Breast epithelium (tissue), 4 donors: ENCODE results near the gene BOK. TPM values are rescaled to one million over a fixed set of nuclear protein-coding genes. Genes with fewer than 3 reads are reported as not detected.

ENCODE experiments used
- DNase-seq, 2 donors: peaks; one replicate each; pipeline ENCODE4 v3.0.0-alpha.2; 2019; ENCODE audit warnings: low spot score in 2 of 2
- H3K27ac ChIP-seq, 2 donors: fragments of 200-600 bp; sonication (generic) in 1 of 2; one replicate each; pipeline ENCODE4 v1.5.1; 2016 to 2019; ENCODE audit warnings: mild to moderate bottlenecking in 1 of 2
- H3K27me3 ChIP-seq, 2 donors: fragments of 200-600 bp; sonication (generic) in 1 of 2; one replicate each; pipeline versions ENCODE4 v1.5.1 to v1.6.0; 2017 to 2019; ENCODE audit warnings: control low read depth in 1 of 2, mild to moderate bottlenecking in 1 of 2
- H3K36me3 ChIP-seq: fragments of 200-600 bp; one replicate; pipeline ENCODE4 v1.5.1; 2019
- H3K4me1 ChIP-seq, 2 donors: fragments of 200-600 bp; sonication (generic); one replicate each; pipeline ENCODE4 v1.5.1; 2016 to 2019; ENCODE audit warnings: control low read depth in 1 of 2
- H3K4me3 ChIP-seq, 3 donors: fragments of 200-600 bp; sonication (generic); 1 replicate in 2 of 3; 2 replicates in 1 of 3; pipeline ENCODE4 v1.5.1; 2016 to 2019; ENCODE audit warnings: mild to moderate bottlenecking in 3 of 3, moderate library complexity in 2 of 3
- H3K9me3 ChIP-seq, 2 donors: fragments of 200-600 bp; sonication (generic) in 1 of 2; one replicate each; pipeline ENCODE4 v1.5.1; 2016 to 2019; ENCODE audit warnings: control low read depth in 1 of 2
- POLR2A ChIP-seq: fragments of 450-650 bp; IDR thresholded peaks from one replicate; pipeline ENCODE4 v1.6.1; 2016; ENCODE audit warnings: antibody characterized with exemption, mild to moderate bottlenecking, moderate library complexity
- POLR2AphosphoS5 ChIP-seq, 3 donors: sonication (generic); formaldehyde crosslinking; IDR thresholded peaks; one replicate each; pipeline ENCODE4 v1.6.1; 2017; ENCODE audit warnings: antibody characterized with exemption in 3 of 3
- intact Hi-C: fragments of 100-400 bp; cut with DNase I; formaldehyde crosslinking; loops from one replicate; pipeline ENCODE4 v1.15.1; 2023; ENCODE audit warnings: low total_unique reads
- total RNA-seq, 3 donors: library from RNA; depleted of rRNA; stranded (reverse); fragments of >200 nt; gene quantifications; one replicate each; pipeline ENCODE4 v1.1.0, GENCODE V29; 2016
- TF ChIP-seq, protein P1 (sequence below), 3 donors: fragments of 450-650 bp; IDR thresholded peaks; one replicate each; pipeline ENCODE4 v1.5.1; 2016 to 2017; ENCODE audit warnings: antibody characterized with exemption in 3 of 3, mild to moderate bottlenecking in 3 of 3, moderate library complexity in 3 of 3

Gene BOK
- total RNA-seq, 3 donors from 2014 or later = 32.2 to 77.6 (median 40.3) TPM

DNA sequence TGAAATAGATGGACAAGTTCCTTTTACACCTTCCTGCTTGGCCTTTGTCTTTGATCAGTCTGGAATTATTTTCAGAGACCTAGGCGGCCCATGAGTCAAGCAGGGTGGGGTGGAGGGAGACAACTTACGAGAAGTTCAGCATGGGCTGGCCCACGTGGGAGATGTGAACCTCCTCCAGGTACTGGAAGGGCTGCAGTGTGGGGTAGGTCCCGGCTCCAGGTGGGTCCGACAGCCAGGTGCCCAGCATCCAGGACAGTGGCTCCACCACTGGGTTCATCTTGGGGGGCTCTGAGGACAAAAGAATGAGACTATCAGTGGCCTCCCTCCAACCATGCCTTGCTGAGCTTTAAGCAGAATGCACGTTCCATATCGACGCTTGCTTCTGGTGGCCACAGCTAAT is 47.6 kb downstream of the BOK start:
- Histone ChIP-seq H3K27ac (no peak overlapping the region), H3K27me3 (no peaks in the 10 kb centered on the region), H3K4me1 (no peaks in the 10 kb centered on the region), H3K36me3 (peaks cover 8% of the 10 kb centered on the region), H3K9me3 (no peaks in the 10 kb centered on the region), H3K4me3 (no peak overlapping the region)
- TF ChIP-seq, protein P1, sequence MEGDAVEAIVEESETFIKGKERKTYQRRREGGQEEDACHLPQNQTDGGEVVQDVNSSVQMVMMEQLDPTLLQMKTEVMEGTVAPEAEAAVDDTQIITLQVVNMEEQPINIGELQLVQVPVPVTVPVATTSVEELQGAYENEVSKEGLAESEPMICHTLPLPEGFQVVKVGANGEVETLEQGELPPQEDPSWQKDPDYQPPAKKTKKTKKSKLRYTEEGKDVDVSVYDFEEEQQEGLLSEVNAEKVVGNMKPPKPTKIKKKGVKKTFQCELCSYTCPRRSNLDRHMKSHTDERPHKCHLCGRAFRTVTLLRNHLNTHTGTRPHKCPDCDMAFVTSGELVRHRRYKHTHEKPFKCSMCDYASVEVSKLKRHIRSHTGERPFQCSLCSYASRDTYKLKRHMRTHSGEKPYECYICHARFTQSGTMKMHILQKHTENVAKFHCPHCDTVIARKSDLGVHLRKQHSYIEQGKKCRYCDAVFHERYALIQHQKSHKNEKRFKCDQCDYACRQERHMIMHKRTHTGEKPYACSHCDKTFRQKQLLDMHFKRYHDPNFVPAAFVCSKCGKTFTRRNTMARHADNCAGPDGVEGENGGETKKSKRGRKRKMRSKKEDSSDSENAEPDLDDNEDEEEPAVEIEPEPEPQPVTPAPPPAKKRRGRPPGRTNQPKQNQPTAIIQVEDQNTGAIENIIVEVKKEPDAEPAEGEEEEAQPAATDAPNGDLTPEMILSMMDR (IDR thresholded peaks at IDR 0.05) = no peak
- TF ChIP-seq POLR2A (no peak), POLR2AphosphoS5 (IDR thresholded peaks at IDR 0.05) (no peak)
- DNase-seq = no peak
- intact Hi-C loops = no loop called here

DNA sequence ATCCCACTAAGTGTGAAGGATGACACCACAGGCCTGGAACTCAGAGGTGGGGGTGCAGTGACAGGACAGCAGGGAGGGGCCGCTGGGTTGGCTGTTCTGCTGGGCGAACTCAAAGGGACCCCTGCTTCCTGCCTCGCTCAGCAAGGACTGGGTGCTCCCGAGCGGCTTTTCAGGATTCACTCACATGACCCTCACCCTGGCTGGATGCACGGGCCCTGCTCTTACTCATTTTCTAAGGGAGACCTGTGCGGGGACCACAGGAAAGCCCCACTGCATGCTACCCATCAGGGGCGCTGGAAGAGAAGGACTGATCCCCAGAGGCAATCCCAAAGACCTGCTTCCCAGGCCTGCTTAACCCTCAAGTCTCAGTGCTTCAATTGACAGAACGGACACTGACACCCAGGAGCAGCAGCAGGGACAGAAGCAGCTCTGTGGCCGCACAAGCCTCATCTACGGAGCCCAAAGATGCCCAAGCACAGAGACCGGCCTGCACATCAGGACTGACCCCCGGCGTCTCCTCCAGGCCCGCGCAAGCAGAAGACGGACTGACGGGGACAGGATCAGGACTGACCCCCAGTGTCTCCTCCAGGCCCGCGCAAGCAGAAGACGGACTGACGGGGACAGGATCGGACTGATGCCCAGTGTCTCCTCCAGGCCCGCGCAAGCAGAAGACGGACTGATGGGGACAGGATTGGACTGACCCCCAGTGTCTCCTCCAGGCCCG is 48.8 kb downstream of the BOK start:
- Histone ChIP-seq H3K4me3 (no peak overlapping the region), H3K9me3 (no peaks in the 10 kb centered on the region), H3K27me3 (no peaks in the 10 kb centered on the region), H3K27ac (no peak overlapping the region), H3K4me1 (no peaks in the 10 kb centered on the region), H3K36me3 (no peaks in the 10 kb centered on the region)
- TF ChIP-seq POLR2AphosphoS5 (IDR thresholded peaks at IDR 0.05) (no peak), POLR2A (no peak)
- TF ChIP-seq, protein P1 (IDR thresholded peaks at IDR 0.05) = no peak
- intact Hi-C loops = no loop called here
- no peak for DNase-seq

- no peaks in the 10 kb centered on the region for H3K4me1 ChIP-seq
- no peak overlapping the region for H3K4me3 ChIP-seq
- no peak for DNase-seq
- H3K27me3 ChIP-seq = no peaks in the 10 kb centered on the region
- H3K36me3 ChIP-seq = no peaks in the 10 kb centered on the region
- TF ChIP-seq POLR2AphosphoS5 (IDR thresholded peaks at IDR 0.05) (no peak), POLR2A (no peak)
- TF ChIP-seq, protein P1 (IDR thresholded peaks at IDR 0.05) = no peak
- intact Hi-C loops = no loop called here
- H3K9me3 ChIP-seq = no peaks in the 10 kb centered on the region
- H3K27ac ChIP-seq = no peak overlapping the region
Observed at GRCh38 chr2:241608881-241609280, 50.3 kb downstream of the BOK start.

- H3K9me3 ChIP-seq = no peaks in the 10 kb centered on the region
- H3K4me3 ChIP-seq = peak overlapping the region; percentile 51 to 69 (median 57)
- intact Hi-C loops = no loop called here
- H3K4me1 ChIP-seq = no peaks in the 10 kb centered on the region
- peak overlapping the region; percentile 63 to 65 for H3K27ac ChIP-seq
- no peaks in the 10 kb centered on the region for H3K27me3 ChIP-seq
- TF ChIP-seq POLR2AphosphoS5 (IDR thresholded peaks at IDR 0.05) = peak in 1 of 3 donors; percentile 19
- TF ChIP-seq POLR2A = no peak
- TF ChIP-seq, protein P1 (IDR thresholded peaks at IDR 0.05) = peak in 2 of 3 donors; percentile 19 to 34
- DNase-seq = peak; percentile 77
- no peaks in the 10 kb centered on the region for H3K36me3 ChIP-seq
Observed at GRCh38 chr2:241609859-241610793, 51.6 kb downstream of the BOK start.

DNA sequence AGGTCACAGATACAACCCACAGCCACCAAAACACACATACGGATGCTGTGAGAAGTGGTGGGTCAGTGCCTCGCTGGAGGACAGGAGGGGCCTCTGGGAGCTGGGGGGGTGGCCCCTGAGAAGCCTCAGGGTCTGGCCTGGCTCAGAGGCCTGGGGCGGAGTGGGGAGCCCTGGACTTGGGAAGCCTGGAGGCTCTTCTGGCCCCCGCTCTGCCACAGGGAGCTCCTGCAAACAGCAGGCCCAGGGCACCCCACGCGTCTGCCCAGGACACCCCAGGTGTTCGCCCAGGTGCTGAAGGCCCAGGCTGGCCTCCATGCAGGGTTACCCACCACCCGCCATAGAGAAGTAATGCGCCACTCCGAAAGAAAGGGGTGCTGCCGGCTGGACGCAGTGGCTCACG is 52.5 kb downstream of the BOK start:
- H3K4me3 ChIP-seq = no peak overlapping the region
- H3K9me3 ChIP-seq = no peaks in the 10 kb centered on the region
- DNase-seq = no peak
- no peaks in the 10 kb centered on the region for H3K27me3 ChIP-seq
- TF ChIP-seq, protein P1 (IDR thresholded peaks at IDR 0.05) = no peak
- TF ChIP-seq POLR2A = no peak
- no peaks in the 10 kb centered on the region for H3K4me1 ChIP-seq
- peak overlapping the region; percentile 63 to 65 for H3K27ac ChIP-seq
- no peaks in the 10 kb centered on the region for H3K36me3 ChIP-seq
- intact Hi-C loops = no loop called here
